GM21360 (cell line): ENCODE data around the gene CDH13.

Source experiments
- ATAC-seq: cut with Tn5 transposase; IDR thresholded peaks from one replicate; pipeline ENCODE4 v1.9.1; 2021; ENCODE audit warnings: mild to moderate bottlenecking, moderate library complexity; ENCODE audit not compliant: unreplicated experiment

Gene CDH13

GRCh38 chr16:83200005-83200779 lies 573.4 kb downstream of the CDH13 start:
- no peak for ATAC-seq

- ATAC-seq: no peak
Observed at GRCh38 chr16:83201748-83202147, 575.0 kb downstream of the CDH13 start.

- ATAC-seq: no peak
Observed at GRCh38 chr16:83205896-83206295, 579.1 kb downstream of the CDH13 start.

GRCh38 chr16:83206426-83206825 lies 579.7 kb downstream of the CDH13 start:
- no peak for ATAC-seq

- ATAC-seq: no peak
Observed at GRCh38 chr16:83211711-83212110, 584.9 kb downstream of the CDH13 start.

GRCh38 chr16:83212301-83212841 lies 585.6 kb downstream of the CDH13 start:
- ATAC-seq: no peak

- ATAC-seq: no peak
Observed at GRCh38 chr16:83214671-83215070, 587.9 kb downstream of the CDH13 start.

- no peak for ATAC-seq
Observed at GRCh38 chr16:83215406-83216001, 588.7 kb downstream of the CDH13 start.

GRCh38 chr16:83219285-83219684 lies 592.5 kb downstream of the CDH13 start:
- no peak for ATAC-seq

GRCh38 chr16:83220066-83220465 lies 593.3 kb downstream of the CDH13 start:
- ATAC-seq: no peak

- ATAC-seq: no peak
Observed at GRCh38 chr16:83224642-83225041, 597.9 kb downstream of the CDH13 start.

- ATAC-seq: no peak
Observed at GRCh38 chr16:83227336-83227735, 600.6 kb downstream of the CDH13 start.

- ATAC-seq: no peak
Observed at GRCh38 chr16:83231729-83232128, 605.0 kb downstream of the CDH13 start.

- ATAC-seq: no peak
Observed at GRCh38 chr16:83233153-83233552, 606.4 kb downstream of the CDH13 start.

- ATAC-seq: no peak
Observed at GRCh38 chr16:83238949-83239691, 612.4 kb downstream of the CDH13 start.

- ATAC-seq: no peak
Observed at GRCh38 chr16:83244057-83244456, 617.3 kb downstream of the CDH13 start.

- no peak for ATAC-seq
Observed at GRCh38 chr16:83245061-83245460, 618.3 kb downstream of the CDH13 start.

GRCh38 chr16:83247767-83248372 lies 621.1 kb downstream of the CDH13 start:
- ATAC-seq: no peak

GRCh38 chr16:83248735-83249463 lies 622.1 kb downstream of the CDH13 start:
- no peak for ATAC-seq

- ATAC-seq: no peak
Observed at GRCh38 chr16:83253521-83253920, 626.8 kb downstream of the CDH13 start.
